ENCODE results near the gene TRIM17. TPM values are rescaled to one million over a fixed set of nuclear protein-coding genes. Genes with fewer than 3 reads are reported as not detected.

Gene TRIM17
- total and polyA plus RNA-seq, 2 donors from 2014 or later: 1.3 to 6.5 TPM

DNA sequence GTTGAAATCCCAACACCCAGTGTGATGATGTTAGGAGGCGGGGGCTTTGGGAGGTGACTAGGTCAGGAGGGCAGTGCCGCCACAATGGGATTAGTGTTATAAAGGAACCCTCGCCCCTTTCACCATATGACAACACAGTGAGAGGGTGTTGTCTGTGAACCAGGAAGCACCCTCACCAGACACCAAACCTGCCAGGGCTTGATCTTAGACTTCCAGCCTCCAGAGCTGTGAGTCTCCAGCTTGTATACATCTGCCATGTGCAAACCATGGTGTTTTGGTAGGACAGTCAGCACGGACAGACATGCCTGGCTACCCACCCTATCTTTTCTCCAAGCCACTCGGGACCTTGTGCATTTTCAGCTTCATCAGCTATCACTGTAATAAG, 14.0 kb downstream of the TRIM17 start:
- H3K27me3 ChIP-seq (ENCODE audit: control insufficient read depth, insufficient read depth, low read length): no peaks in the 10 kb centered on the region
- H3K9me3 ChIP-seq (ENCODE audit: control insufficient read depth in 2 of 3, insufficient read depth in 1 of 3, low read length in 3 of 3): no peaks in the 10 kb centered on the region
- H3K9ac ChIP-seq (ENCODE audit: low read length in 3 of 3): no peak overlapping the region
- no peak overlapping the region for H3K27ac ChIP-seq (ENCODE audit: low read depth in 2 of 2, low read length in 2 of 2)
- DNase-seq: no peak
- peaks cover 0 to 9% (median 3%) of the 10 kb centered on the region in 3 donors for H3K36me3 ChIP-seq (ENCODE audit: control insufficient read depth in 2 of 3, insufficient read depth in 3 of 3, low read length in 3 of 3)
- H3K4me3 ChIP-seq (ENCODE audit: low read length in 3 of 3): no peak overlapping the region
- TF ChIP-seq, protein P1, sequence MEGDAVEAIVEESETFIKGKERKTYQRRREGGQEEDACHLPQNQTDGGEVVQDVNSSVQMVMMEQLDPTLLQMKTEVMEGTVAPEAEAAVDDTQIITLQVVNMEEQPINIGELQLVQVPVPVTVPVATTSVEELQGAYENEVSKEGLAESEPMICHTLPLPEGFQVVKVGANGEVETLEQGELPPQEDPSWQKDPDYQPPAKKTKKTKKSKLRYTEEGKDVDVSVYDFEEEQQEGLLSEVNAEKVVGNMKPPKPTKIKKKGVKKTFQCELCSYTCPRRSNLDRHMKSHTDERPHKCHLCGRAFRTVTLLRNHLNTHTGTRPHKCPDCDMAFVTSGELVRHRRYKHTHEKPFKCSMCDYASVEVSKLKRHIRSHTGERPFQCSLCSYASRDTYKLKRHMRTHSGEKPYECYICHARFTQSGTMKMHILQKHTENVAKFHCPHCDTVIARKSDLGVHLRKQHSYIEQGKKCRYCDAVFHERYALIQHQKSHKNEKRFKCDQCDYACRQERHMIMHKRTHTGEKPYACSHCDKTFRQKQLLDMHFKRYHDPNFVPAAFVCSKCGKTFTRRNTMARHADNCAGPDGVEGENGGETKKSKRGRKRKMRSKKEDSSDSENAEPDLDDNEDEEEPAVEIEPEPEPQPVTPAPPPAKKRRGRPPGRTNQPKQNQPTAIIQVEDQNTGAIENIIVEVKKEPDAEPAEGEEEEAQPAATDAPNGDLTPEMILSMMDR (IDR thresholded peaks at IDR 0.05; ENCODE audit: borderline replicate concordance, extremely low read depth, insufficient read depth): no peak
- intact Hi-C loops (cut with DNase I): no loop called here
- FAIRE-seq: no peak
- peaks cover 2 to 25% (median 10%) of the 10 kb centered on the region in 3 donors for H3K4me1 ChIP-seq (ENCODE audit: control insufficient read depth in 2 of 3, insufficient read depth in 2 of 3, low read depth in 1 of 3, low read length in 3 of 3)

DNA sequence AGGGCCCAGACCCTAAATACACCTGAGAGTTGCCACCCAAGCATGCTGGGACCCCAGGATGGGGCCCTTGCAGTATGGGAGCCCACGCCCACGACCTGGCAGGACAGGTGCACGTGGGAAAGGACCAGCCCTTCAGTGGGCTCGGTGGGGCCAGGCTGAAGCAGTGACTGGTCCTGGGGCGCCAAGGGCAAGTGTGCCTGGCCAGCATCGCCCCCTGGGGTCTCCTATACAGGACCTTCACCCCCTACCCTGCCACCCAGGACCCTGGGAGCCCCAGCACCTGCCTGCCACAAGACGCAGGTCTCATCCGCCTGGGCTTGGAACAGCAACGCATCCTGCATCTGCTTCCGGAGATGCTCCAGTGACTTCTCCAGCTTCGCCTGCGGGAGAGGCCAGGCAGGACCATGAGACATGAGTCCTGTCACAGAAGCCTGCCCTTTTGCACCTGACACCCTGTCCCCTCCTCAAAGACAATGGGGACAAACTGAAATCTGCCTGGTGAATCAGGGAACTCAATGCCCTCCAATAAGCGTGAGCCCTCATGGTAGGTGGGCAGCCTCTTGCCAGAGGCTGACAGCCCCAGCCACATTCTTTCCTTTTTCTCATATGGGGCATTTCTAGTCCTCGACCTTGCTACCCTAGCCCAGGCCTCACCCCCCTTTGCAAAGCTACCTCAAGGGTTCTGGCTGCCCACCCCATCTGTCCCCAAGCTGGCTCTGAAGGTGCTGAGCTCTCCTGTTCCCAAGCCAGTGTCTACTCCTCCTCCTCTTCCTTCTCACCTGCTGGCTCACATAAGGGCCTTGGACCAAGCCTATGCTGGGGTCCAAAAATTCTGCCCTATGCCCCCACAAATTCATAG, 14.7 kb downstream of the TRIM17 start:
- H3K27me3 ChIP-seq (ENCODE audit: control insufficient read depth, insufficient read depth, low read length): no peaks in the 10 kb centered on the region
- no peak overlapping the region for H3K4me3 ChIP-seq (ENCODE audit: low read length in 3 of 3)
- peaks cover 2 to 22% (median 10%) of the 10 kb centered on the region in 3 donors for H3K4me1 ChIP-seq (ENCODE audit: control insufficient read depth in 2 of 3, insufficient read depth in 2 of 3, low read depth in 1 of 3, low read length in 3 of 3)
- intact Hi-C loops (cut with DNase I): no loop called here
- no peak overlapping the region for H3K9ac ChIP-seq (ENCODE audit: low read length in 3 of 3)
- FAIRE-seq: no peak
- peak in 1 of 5 donors; percentile 54 for DNase-seq
- no peak overlapping the region for H3K27ac ChIP-seq (ENCODE audit: low read depth in 2 of 2, low read length in 2 of 2)
- no peaks in the 10 kb centered on the region for H3K9me3 ChIP-seq (ENCODE audit: control insufficient read depth in 2 of 3, insufficient read depth in 1 of 3, low read length in 3 of 3)
- TF ChIP-seq, protein P1 (IDR thresholded peaks at IDR 0.05; ENCODE audit: borderline replicate concordance, extremely low read depth, insufficient read depth): no peak
- peaks cover 0 to 11% (median 3%) of the 10 kb centered on the region in 3 donors for H3K36me3 ChIP-seq (ENCODE audit: control insufficient read depth in 2 of 3, insufficient read depth in 3 of 3, low read length in 3 of 3)

DNA sequence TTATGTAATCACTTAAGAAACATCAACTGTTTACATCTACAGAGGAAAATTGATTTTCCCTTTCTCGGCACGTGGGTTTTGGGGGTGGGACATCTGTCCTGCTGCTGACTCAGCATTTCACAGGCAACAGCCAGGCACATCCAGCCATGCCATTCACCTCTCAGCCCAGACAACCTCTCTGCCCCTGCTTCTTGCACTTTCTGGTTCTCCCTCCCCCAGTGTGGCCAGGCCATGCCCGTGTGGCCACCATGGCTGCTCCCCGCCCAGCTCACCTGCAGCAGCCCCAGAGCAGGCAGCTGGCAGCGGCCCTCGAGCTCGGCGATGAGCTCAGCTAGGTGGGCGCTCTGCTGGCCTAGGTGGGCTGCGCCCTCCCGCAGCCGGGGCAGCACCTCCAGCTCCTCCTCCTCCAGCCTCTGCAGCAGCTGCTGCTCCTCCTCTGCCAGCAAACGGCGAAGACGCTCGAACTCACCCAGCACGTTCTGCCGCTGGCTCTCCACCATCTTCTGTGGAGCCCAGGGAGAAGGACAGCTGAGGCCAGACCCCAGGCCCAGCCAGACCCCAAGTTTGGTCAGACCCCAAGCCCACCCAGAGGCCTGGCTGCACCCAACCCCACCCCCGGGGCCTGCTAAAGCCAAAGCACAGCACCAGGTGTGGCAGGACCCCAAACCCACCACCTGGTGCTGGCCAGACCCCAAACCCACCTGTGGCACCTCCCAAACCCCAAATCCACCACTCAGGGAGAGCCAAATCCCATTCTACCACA, 15.8 kb downstream of the TRIM17 start:
- Histone ChIP-seq H3K4me3 (ENCODE audit: low read length in 3 of 3) (no peak overlapping the region), H3K36me3 (ENCODE audit: control insufficient read depth in 2 of 3, insufficient read depth in 3 of 3, low read length in 3 of 3) (peaks cover 0 to 18% (median 7%) of the 10 kb centered on the region in 3 donors), H3K27me3 (ENCODE audit: control insufficient read depth, insufficient read depth, low read length) (no peaks in the 10 kb centered on the region), H3K9ac (ENCODE audit: low read length in 3 of 3) (no peak overlapping the region), H3K27ac (ENCODE audit: low read depth in 2 of 2, low read length in 2 of 2) (no peak overlapping the region), H3K4me1 (ENCODE audit: control insufficient read depth in 2 of 3, insufficient read depth in 2 of 3, low read depth in 1 of 3, low read length in 3 of 3) (peaks cover 2 to 22% (median 10%) of the 10 kb centered on the region in 3 donors), H3K9me3 (ENCODE audit: control insufficient read depth in 2 of 3, insufficient read depth in 1 of 3, low read length in 3 of 3) (no peaks in the 10 kb centered on the region)
- intact Hi-C loops (cut with DNase I): no loop called here
- TF ChIP-seq, protein P1 (IDR thresholded peaks at IDR 0.05; ENCODE audit: borderline replicate concordance, extremely low read depth, insufficient read depth): no peak
- FAIRE-seq (no peak), DNase-seq (peak in 1 of 5 donors; percentile 69)
